ENCODE measurements around the gene PTPN2. TPM values are rescaled to one million over a fixed set of nuclear protein-coding genes. Genes with fewer than 3 reads are reported as not detected.

PTPN2 gene
- polyA plus RNA-seq, 1 donor from 2014 or later = 45.7 TPM

DNA sequence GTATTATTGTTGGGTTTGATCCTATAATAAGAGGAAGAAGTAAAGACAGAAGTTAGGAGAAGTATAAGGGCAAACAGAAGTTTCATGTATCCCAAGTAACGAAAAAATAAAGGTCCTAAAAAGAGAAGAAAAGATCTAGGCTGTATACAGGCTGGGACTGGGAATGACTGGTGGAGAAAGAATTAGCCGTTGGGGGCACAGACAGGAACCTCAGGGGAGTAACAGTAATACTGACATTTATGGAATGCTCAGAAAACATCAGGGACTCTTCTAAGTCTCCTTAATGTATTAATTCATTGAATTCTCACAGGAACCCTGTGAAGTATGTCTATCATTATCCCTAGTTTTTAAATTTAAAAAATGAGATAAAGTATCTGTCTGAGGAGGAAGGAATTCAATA, 67.6 kb downstream of the PTPN2 start:
- Histone ChIP-seq H3K9me3 (ENCODE audit: low read length) (no peaks in the 10 kb centered on the region), H3F3A (ENCODE audit: insufficient read depth, low read length, poor library complexity, severe bottlenecking) (no peaks in the 10 kb centered on the region), H3K9me2 (ENCODE audit: insufficient read depth, low read length) (no peaks in the 10 kb centered on the region), H3K27ac (ENCODE audit: low read length) (no peak overlapping the region), H3K4me2 (ENCODE audit: low read length) (no peak overlapping the region), H4K20me1 (ENCODE audit: insufficient read depth) (no peaks in the 10 kb centered on the region), H3K9ac (ENCODE audit: low read length) (no peak overlapping the region), H3K4me3 (ENCODE audit: low read length) (no peak overlapping the region), H3K36me3 (ENCODE audit: insufficient read depth, low read length) (no peaks in the 10 kb centered on the region), H2AFZ (ENCODE audit: low read depth, low read length) (no peak overlapping the region), H3K79me2 (replicated peaks; ENCODE audit: insufficient read depth, low read length) (no peaks in the 10 kb centered on the region), H3K27me3 (ENCODE audit: insufficient read depth, low read depth, low read length) (no peaks in the 10 kb centered on the region)
- TF ChIP-seq EP300 (conservative IDR thresholded peaks at IDR 0.05; ENCODE audit: poor library complexity, severe bottlenecking) (no peak), REST (IDR thresholded peaks at IDR 0.05; ENCODE audit: borderline replicate concordance) (no peak), TAF1 (IDR thresholded peaks at IDR 0.05; ENCODE audit: low read depth) (no peak), SMC3 (conservative IDR thresholded peaks at IDR 0.05; ENCODE audit: poor library complexity) (no peak), MXI1 (conservative IDR thresholded peaks at IDR 0.05; ENCODE audit: poor library complexity, severe bottlenecking) (no peak), RAD21 (conservative IDR thresholded peaks at IDR 0.05) (no peak), POLR2AphosphoS5 (IDR thresholded peaks at IDR 0.05) (no peak), EZH2 (IDR thresholded peaks at IDR 0.05; ENCODE audit: borderline replicate concordance, insufficient read depth, low read length, poor library complexity, severe bottlenecking) (no peak)
- TF ChIP-seq, protein P1, sequence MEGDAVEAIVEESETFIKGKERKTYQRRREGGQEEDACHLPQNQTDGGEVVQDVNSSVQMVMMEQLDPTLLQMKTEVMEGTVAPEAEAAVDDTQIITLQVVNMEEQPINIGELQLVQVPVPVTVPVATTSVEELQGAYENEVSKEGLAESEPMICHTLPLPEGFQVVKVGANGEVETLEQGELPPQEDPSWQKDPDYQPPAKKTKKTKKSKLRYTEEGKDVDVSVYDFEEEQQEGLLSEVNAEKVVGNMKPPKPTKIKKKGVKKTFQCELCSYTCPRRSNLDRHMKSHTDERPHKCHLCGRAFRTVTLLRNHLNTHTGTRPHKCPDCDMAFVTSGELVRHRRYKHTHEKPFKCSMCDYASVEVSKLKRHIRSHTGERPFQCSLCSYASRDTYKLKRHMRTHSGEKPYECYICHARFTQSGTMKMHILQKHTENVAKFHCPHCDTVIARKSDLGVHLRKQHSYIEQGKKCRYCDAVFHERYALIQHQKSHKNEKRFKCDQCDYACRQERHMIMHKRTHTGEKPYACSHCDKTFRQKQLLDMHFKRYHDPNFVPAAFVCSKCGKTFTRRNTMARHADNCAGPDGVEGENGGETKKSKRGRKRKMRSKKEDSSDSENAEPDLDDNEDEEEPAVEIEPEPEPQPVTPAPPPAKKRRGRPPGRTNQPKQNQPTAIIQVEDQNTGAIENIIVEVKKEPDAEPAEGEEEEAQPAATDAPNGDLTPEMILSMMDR (IDR thresholded peaks at IDR 0.05; ENCODE audit: poor library complexity, severe bottlenecking) = no peak

GRCh38 chr18:12811191-12811950, 72.7 kb downstream of the PTPN2 start:
- H3K36me3 ChIP-seq (ENCODE audit: insufficient read depth, low read length) = no peaks in the 10 kb centered on the region
- H3K27ac ChIP-seq (ENCODE audit: low read length) = no peak overlapping the region
- no peak overlapping the region for H3K4me2 ChIP-seq (ENCODE audit: low read length)
- no peaks in the 10 kb centered on the region for H3K9me3 ChIP-seq (ENCODE audit: low read length)
- no peaks in the 10 kb centered on the region for H3K79me2 ChIP-seq (replicated peaks; ENCODE audit: insufficient read depth, low read length)
- no peak overlapping the region for H3K9ac ChIP-seq (ENCODE audit: low read length)
- H3K9me2 ChIP-seq (ENCODE audit: insufficient read depth, low read length) = no peaks in the 10 kb centered on the region
- H4K20me1 ChIP-seq (ENCODE audit: insufficient read depth) = no peaks in the 10 kb centered on the region
- no peak overlapping the region for H3K4me3 ChIP-seq (ENCODE audit: low read length)
- H3K27me3 ChIP-seq (ENCODE audit: insufficient read depth, low read depth, low read length) = no peaks in the 10 kb centered on the region
- H2AFZ ChIP-seq (ENCODE audit: low read depth, low read length) = no peak overlapping the region
- H3F3A ChIP-seq (ENCODE audit: insufficient read depth, low read length, poor library complexity, severe bottlenecking) = no peaks in the 10 kb centered on the region
- no peak for TF ChIP-seq POLR2AphosphoS5 (IDR thresholded peaks at IDR 0.05)
- TF ChIP-seq, protein P1 (IDR thresholded peaks at IDR 0.05; ENCODE audit: poor library complexity, severe bottlenecking) = no peak
- TF ChIP-seq SMC3 (conservative IDR thresholded peaks at IDR 0.05; ENCODE audit: poor library complexity) = no peak
- no peak for TF ChIP-seq EP300 (conservative IDR thresholded peaks at IDR 0.05; ENCODE audit: poor library complexity, severe bottlenecking)

Data from neural cell (in vitro differentiated cells).